Ovary (tissue), 3 donors: ENCODE measurements around the gene SMCHD1.

Source experiments
- CTCF ChIP-seq, 3 donors: fragments of 450-650 bp in 2 of 3; fragments of 200-600 bp in 1 of 3; IDR thresholded peaks; one replicate each; pipeline versions ENCODE4 v1.5.1 to v1.8.0; 2016 to 2022; ENCODE audit warnings: antibody characterized with exemption in 3 of 3, mild to moderate bottlenecking in 1 of 3
- EP300 ChIP-seq: sonication (generic); formaldehyde crosslinking; IDR thresholded peaks from one replicate; pipeline ENCODE4 v1.6.1; 2017; ENCODE audit warnings: antibody characterized with exemption
- POLR2A ChIP-seq: fragments of 450-650 bp; IDR thresholded peaks from one replicate; pipeline ENCODE4 v1.6.1; 2017; ENCODE audit warnings: antibody characterized with exemption, mild to moderate bottlenecking, moderate library complexity
- donor health status: DM: no; HTN: no; CAD: no.

- TF ChIP-seq CTCF (IDR thresholded peaks at IDR 0.05): no peak
- no peak for TF ChIP-seq POLR2A
- TF ChIP-seq EP300: no peak
Measured at GRCh38 chr18:2825613-2826175, 170.2 kb downstream of the SMCHD1 start.
